HCT116 (cell line): ENCODE measurements around the gene PYGO2. TPM values are rescaled to one million over a fixed set of nuclear protein-coding genes. Genes with fewer than 3 reads are reported as not detected.

Experiments
- ATAC-seq: fragments of 200-7000 bp; cut with Tn5 transposase; 2 replicates; pipeline ENCODE4 v1.9.1; 2020; ENCODE audit warnings: mild to moderate bottlenecking, moderate library complexity
- BruUV-seq: library from RNA; stranded (reverse); fragments of 400-500 nt; replicated peaks from 2 replicates; lab custom pipeline; 2021; lab: Mats Ljungman, UMichigan
- CTCF ChIA-PET: fragments of 300-600 bp; sonication (Branson Sonifier 250); formaldehyde crosslinking; loops from one replicate; lab custom pipeline; 2021; ENCODE audit warnings: antibody characterized with exemption; lab: Charles Lee
- POLR2A ChIA-PET: fragments of 300-600, 350-600 bp; sonication (Branson Sonifier 250); formaldehyde crosslinking; loops from one replicate; lab custom pipeline; 2021; ENCODE audit warnings: antibody characterized with exemption; lab: Charles Lee
- RAD21 ChIA-PET, 2 experiments: fragments of 300-600 bp; sonication (Branson Sonifier 250); formaldehyde crosslinking; loops; one replicate each; lab custom pipeline; 2023; ENCODE audit warnings: low total read pairs in 2 of 2; ENCODE audit not compliant: uncharacterized antibody in 2 of 2, unreplicated experiment in 2 of 2, low non-redundant PET in 1 of 2; lab: Charles Lee
- DNase-seq: peaks from one replicate; pipeline ENCODE4 v3.0.0-alpha.2; 2010; ENCODE audit warnings: low read depth, low spot score
- H2AFZ ChIP-seq: fragments of 200-600 bp; shearing (Covaris generic), sonication (generic); 2 replicates; pipeline ENCODE4 v1.6.1; 2017; ENCODE audit warnings: low read depth, mixed run types, mixed read lengths, antibody characterized with exemption, low read length; ENCODE audit not compliant: poor library complexity, severe bottlenecking
- H3K27ac ChIP-seq: 2 replicates; pipeline ENCODE4 v1.5.1; 2012; ENCODE audit warnings: low read depth, low read length
- H3K27me3 ChIP-seq: fragments of 200-600 bp; sonication (generic); 2 replicates; pipeline ENCODE4 v1.6.1; 2016; ENCODE audit warnings: mixed run types, low read length, mixed read lengths; ENCODE audit not compliant: insufficient read depth
- H3K36me3 ChIP-seq, 2 experiments: fragments of 200-500 bp in 1 of 2; fragments of 200-600 bp in 1 of 2; sonication (Bioruptor generic) in 1 of 2; sonication (generic) in 1 of 2; 2 replicates each; pipeline versions ENCODE4 v1.5.1 to v1.6.1; 2014 to 2016; ENCODE audit warnings: low read length in 2 of 2, inconsistent platforms in 1 of 2, mixed read lengths in 1 of 2, mixed run types in 1 of 2; ENCODE audit not compliant: insufficient read depth in 2 of 2, control insufficient read depth in 1 of 2
- H3K4me1 ChIP-seq, 2 experiments: fragments of 200-600 bp in 1 of 2; sonication (generic) in 1 of 2; 2 replicates each; pipeline versions ENCODE4 v1.5.1 to v1.6.1; 2012 to 2017; ENCODE audit warnings: low read length in 2 of 2, inconsistent platforms in 1 of 2, mild to moderate bottlenecking in 1 of 2, mixed read lengths in 1 of 2, mixed run types in 1 of 2, moderate library complexity in 1 of 2; ENCODE audit not compliant: insufficient read depth in 2 of 2, control insufficient read depth in 1 of 2
- H3K4me2 ChIP-seq: fragments of 200-600 bp; sonication (generic); 2 replicates; pipeline ENCODE4 v1.6.1; 2017; ENCODE audit warnings: mixed run types, low read length, mixed read lengths
- H3K4me3 ChIP-seq, 2 experiments: fragments of 200-600 bp in 1 of 2; sonication (generic) in 1 of 2; replicated peaks in 1 of 2; 2 replicates each; pipeline ENCODE4 v1.5.1; 2011 to 2016; ENCODE audit warnings: low read length in 2 of 2, control low read depth in 1 of 2, low read depth in 1 of 2, mild to moderate bottlenecking in 1 of 2, mixed read lengths in 1 of 2, mixed run types in 1 of 2
- H3K79me2 ChIP-seq: fragments of 200-600 bp; sonication (generic); 2 replicates; pipeline ENCODE4 v1.6.1; 2017; ENCODE audit warnings: mild to moderate bottlenecking, mixed run types, low read length, moderate library complexity, mixed read lengths; ENCODE audit not compliant: insufficient read depth
- H3K9ac ChIP-seq: fragments of 200-600 bp; sonication (generic); 2 replicates; pipeline ENCODE4 v1.6.1; 2016; ENCODE audit warnings: low read length, mixed read lengths
- H3K9me2 ChIP-seq: fragments of 200-600 bp; sonication (generic), shearing (Covaris generic); 2 replicates; pipeline ENCODE4 v1.6.1; 2017; ENCODE audit warnings: mixed run types, mild to moderate bottlenecking, moderate library complexity; ENCODE audit not compliant: insufficient read depth
- H3K9me3 ChIP-seq, 2 experiments: fragments of 200-500 bp in 1 of 2; fragments of 200-600 bp in 1 of 2; sonication (Bioruptor generic) in 1 of 2; sonication (generic) in 1 of 2; 2 replicates each; pipeline ENCODE4 v1.6.1; 2014 to 2017; ENCODE audit warnings: low read length in 2 of 2, mixed read lengths in 2 of 2, inconsistent platforms in 1 of 2, low read depth in 1 of 2, mild to moderate bottlenecking in 1 of 2, mixed run types in 1 of 2, moderate library complexity in 1 of 2; ENCODE audit not compliant: control insufficient read depth in 1 of 2, insufficient read depth in 1 of 2
- H4K20me1 ChIP-seq: fragments of 200-600 bp; sonication (generic), shearing (Covaris generic); 2 replicates; pipeline ENCODE4 v1.6.1; 2017; ENCODE audit warnings: mixed run types, mild to moderate bottlenecking, moderate library complexity; ENCODE audit not compliant: insufficient read depth
- ATF3 ChIP-seq: IDR thresholded peaks from 2 replicates; pipeline ENCODE4 v1.6.1; 2012
- EZH2 ChIP-seq: fragments of 200-600 bp; sonication (generic); IDR thresholded peaks from 2 replicates; pipeline ENCODE4 v1.6.1; 2017; ENCODE audit warnings: antibody characterized with exemption, mixed run types
- EZH2phosphoT487 ChIP-seq: fragments of 200-600 bp; IDR thresholded peaks from 2 replicates; pipeline ENCODE4 v1.6.1; 2018; ENCODE audit warnings: antibody characterized with exemption, borderline replicate concordance
- FOSL1 ChIP-seq: IDR thresholded peaks from 2 replicates; pipeline ENCODE4 v1.6.1; 2012; ENCODE audit warnings: low read depth
- POLR2A ChIP-seq: IDR thresholded peaks from 2 replicates; pipeline ENCODE4 v1.7.0; 2011; ENCODE audit warnings: borderline replicate concordance; ENCODE audit not compliant: insufficient read depth, insufficient read length; ENCODE audit errors: extremely low read depth
- POLR2AphosphoS5 ChIP-seq: IDR thresholded peaks from 2 replicates; pipeline ENCODE4 v1.6.1; 2011; ENCODE audit warnings: mild to moderate bottlenecking, low read depth, low read length, moderate library complexity
- RAD21 ChIP-seq: IDR thresholded peaks from 2 replicates; pipeline ENCODE4 v1.6.1; 2012; ENCODE audit warnings: low read depth, mild to moderate bottlenecking
- REST ChIP-seq: IDR thresholded peaks from 2 replicates; pipeline ENCODE4 v1.6.1; 2012; ENCODE audit warnings: low read depth
- TCF7L2 ChIP-seq: IDR thresholded peaks from 2 replicates; pipeline ENCODE4 v1.7.0; 2011; ENCODE audit warnings: borderline replicate concordance, inconsistent platforms; ENCODE audit not compliant: insufficient read depth, insufficient read length; ENCODE audit errors: extremely low read depth
- ZBTB33 ChIP-seq: IDR thresholded peaks from 2 replicates; pipeline ENCODE4 v1.6.1; 2011; ENCODE audit warnings: mild to moderate bottlenecking, low read length, moderate library complexity; ENCODE audit not compliant: insufficient replicate concordance; ENCODE audit errors: extremely low read depth
- intact Hi-C: fragments of 100-400 bp; cut with micrococcal nuclease; formaldehyde crosslinking; loops from 2 replicates; pipeline ENCODE4 v1.10.0; 2022
- total RNA-seq: library from RNA; stranded (reverse); gene quantifications from one replicate; pipeline ENCODE4 v1.2.1, GENCODE V29; 2021; ENCODE audit not compliant: unreplicated experiment

Gene PYGO2
- total RNA-seq, 1 experiment from 2014 or later, result 37.2 TPM

- TF ChIP-seq REST, result no peak
- no peak for TF ChIP-seq ZBTB33
- TF ChIP-seq ATF3, result no peak
- TF ChIP-seq TCF7L2, result no peak
- no peak for TF ChIP-seq POLR2A
Measured at GRCh38 chr1:154923695-154924094, 37.9 kb downstream of the PYGO2 start (continued).

GRCh38 chr1:154913273-154913672 is 48.3 kb downstream of the PYGO2 start:
- ChIA-PET CTCF (interaction anchor here (1.0 kb wide), 1 partner anchor 31 kb away, joined by 3 read pairs; no protein-coding TSS in a partner anchor), RAD21 (no interaction called here), POLR2A (interaction anchor here (1.3 kb wide), 1 partner anchor 19 kb away, joined by 4 read pairs; no protein-coding TSS in a partner anchor)
- Histone ChIP-seq H3K9me3 (peaks cover 0 to 9% of the 10 kb centered on the region in 2 experiments; a peak in 1 of 4 replicates), H3K27ac (no peak overlapping the region), H3K79me2 (no peaks in the 10 kb centered on the region), H3K4me1 (no peaks in the 10 kb centered on the region), H3K27me3 (no peaks in the 10 kb centered on the region), H3K4me2 (no peak overlapping the region), H3K4me3 (no peak overlapping the region), H3K36me3 (no peaks in the 10 kb centered on the region), H4K20me1 (no peaks in the 10 kb centered on the region), H3K9me2 (no peaks in the 10 kb centered on the region), H2AFZ (no peak overlapping the region), H3K9ac (no peak overlapping the region)
- ATAC-seq (no peak), DNase-seq (no peak)
- no TSS peak for BruUV-seq
- no peak for TF ChIP-seq POLR2AphosphoS5
- TF ChIP-seq RAD21, result no peak
- TF ChIP-seq FOSL1, result no peak
- TF ChIP-seq EZH2phosphoT487, result no peak
- no peak for TF ChIP-seq EZH2
- no peak for TF ChIP-seq TCF7L2
- intact Hi-C loops, result no loop called here
